CD4-positive, alpha-beta T cell treated with Interleukin-6 at 100 ng/mL for 8 hours (primary cell): Measurements from ENCODE around the gene SUSD4.

Experiments
- DNase-seq: peaks from one replicate; pipeline ENCODE4 v3.0.0-alpha.2; 2020; ENCODE audit warnings: mixed read lengths, low spot score

The SUSD4 gene

DNA sequence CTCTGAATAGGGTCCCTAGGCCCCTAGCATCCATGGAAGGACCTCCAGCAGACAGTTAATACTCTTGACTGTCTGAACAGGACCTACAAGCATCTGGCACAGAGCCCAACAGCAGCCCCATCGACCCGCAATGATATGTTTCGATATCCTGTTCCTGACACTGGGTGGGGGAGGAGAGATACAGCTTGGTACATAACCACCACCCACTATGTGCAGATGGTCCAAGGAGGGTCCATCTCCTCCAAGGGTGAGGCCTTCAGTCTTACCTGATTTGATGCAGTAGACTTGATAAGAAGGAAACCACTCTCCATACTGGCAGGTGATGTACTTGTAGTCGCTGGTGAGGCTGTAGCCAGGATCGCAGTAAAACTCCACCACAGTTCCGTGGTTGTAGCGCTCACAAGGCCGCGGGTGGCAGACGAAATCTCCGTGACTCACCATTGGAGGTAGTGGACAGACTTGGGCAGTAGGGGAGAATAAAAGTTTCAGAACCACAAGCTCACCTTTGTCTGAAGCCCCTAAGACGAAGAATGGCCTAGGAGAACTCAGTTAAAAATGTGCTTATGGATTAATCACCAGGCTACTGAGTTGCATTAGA is 134.9 kb downstream of the SUSD4 start:
- DNase-seq = no peak

GRCh38 chr1:223228201-223228600 is 135.8 kb downstream of the SUSD4 start:
- no peak for DNase-seq

DNA sequence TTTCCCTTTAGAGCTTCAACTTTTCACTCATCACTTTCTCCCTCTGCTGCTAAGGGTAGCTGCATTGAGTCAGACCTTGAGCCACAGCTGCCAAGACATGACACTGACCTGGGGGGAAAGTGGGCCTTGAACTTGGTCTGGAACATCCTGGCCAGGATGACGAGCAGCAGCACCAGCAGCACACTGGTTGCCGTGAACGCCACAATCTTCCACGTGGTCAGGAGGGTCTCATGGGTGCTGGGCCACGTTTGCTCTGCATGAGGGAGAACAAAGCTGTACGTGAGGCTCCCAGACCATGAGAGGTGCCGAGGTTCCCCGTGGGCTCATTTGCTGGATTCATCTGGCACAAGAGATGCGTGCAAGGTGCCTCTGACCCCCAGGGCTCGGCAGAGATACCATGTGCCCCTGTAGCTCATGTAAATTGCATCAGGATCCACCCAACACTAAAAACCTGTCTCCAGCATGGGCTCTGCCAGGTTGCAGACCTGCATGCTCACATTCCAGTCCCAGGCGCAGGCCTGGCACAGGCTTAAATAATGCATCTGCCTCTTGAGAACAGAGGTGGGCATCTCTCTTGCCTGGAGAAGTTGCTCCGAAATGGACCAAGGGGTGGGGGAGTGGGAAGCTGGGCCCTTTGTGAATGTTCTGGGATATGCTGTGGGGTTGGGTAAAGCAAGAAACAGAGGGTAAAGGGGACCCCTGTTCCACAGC is 136.3 kb downstream of the SUSD4 start:
- DNase-seq = no peak

GRCh38 chr1:223227031-223227430 is 136.9 kb downstream of the SUSD4 start:
- no peak for DNase-seq

DNA sequence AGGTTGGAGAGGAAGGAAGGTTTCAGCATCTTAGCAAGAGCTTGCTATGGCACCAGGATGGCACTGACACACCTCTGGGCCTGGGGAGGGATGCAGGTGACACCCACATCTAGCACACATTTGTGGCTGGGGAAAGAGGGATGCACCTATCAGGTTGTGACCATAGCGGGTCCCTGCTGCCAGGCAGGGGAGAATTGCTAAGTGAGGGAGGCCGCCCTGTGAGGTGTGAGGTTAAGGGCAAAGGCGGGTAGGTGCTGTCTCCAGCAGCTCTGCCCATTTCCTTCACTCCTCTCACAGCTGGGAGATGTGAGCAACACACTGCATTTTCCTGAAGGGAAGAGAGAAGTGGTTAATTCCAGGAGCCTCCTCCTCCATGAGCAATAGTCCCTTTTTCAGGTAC is 137.7 kb downstream of the SUSD4 start:
- no peak for DNase-seq

GRCh38 chr1:223225481-223225880 is 138.5 kb downstream of the SUSD4 start:
- no peak for DNase-seq

DNA sequence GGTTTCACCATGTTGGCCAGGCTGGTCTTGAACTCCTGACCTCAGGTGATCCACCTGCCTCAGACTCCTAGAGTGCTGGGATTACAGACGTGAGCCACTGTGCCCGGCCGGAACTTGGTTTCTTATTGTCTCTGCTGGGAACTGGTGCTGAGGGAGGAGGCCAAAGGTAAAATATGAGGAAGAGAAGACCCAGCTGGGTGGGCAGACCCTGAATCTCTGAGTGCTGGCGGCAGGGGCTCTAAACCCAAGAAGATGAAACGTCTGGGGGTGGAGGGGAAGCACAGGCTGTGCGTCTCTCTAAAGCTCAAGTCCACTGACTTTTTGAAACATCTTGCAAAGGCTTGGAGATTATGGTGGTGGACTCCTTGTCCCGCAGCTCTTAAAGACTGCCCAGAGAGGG is 138.9 kb downstream of the SUSD4 start:
- DNase-seq = no peak

GRCh38 chr1:223224465-223224864 is 139.5 kb downstream of the SUSD4 start:
- DNase-seq = no peak

GRCh38 chr1:223223091-223223995 is 140.6 kb downstream of the SUSD4 start:
- no peak for DNase-seq

DNA sequence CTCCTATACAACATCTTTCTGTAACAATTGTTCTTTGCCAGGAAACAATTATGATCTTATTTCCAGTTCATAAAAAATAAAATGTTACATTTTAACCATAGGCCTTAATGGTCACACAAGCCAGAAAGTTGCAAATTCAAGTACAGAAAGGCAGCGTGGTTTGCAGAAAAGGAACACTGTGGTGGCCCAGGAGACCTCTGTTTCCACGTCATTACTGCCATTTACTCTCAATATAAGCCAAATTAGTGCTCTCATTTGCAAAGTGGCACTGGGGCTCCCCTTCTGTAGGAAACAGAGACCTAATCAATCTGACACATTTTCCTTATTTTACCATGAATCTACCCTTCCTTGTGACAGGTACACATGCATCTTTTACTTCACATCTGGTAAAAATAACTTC is 141.6 kb downstream of the SUSD4 start:
- DNase-seq = no peak

DNA sequence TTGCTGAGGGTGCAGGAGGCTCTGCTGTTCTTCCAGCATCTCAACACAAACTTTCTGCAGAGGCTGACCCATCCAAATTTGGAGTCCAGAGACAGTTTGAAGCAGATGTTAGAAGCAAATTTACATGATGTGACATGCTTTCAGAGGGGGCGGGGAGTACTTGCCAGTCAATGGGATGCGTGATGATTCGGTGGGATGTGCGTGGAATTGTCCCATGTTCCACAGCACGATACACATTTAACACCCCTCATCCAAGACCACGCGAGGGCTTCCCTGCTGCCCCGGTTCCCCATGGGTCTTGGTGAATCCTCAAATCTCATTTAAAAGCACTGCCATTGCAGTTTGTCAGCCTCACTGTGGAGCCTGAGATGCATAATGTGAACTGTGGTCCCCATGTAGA is 142.3 kb downstream of the SUSD4 start:
- DNase-seq = no peak

- no peak for DNase-seq
Measured at GRCh38 chr1:223219846-223220610, 143.9 kb downstream of the SUSD4 start.

DNA sequence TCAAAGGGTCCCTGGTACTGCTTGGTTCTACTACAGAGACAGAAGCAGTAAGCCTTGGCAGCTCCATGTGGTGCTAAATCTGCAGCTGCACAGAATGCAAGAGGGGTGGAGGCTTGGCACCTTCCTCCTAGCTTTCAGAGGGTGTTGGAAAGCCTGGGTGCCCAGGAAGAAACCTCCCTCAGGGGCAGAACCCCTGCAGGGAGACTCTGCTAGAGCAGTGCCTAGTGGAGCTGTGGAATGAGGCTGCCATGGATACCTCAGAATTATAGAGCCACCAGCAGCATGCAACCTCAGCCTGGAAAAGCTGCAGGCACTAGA is 144.7 kb downstream of the SUSD4 start:
- no peak for DNase-seq

DNA sequence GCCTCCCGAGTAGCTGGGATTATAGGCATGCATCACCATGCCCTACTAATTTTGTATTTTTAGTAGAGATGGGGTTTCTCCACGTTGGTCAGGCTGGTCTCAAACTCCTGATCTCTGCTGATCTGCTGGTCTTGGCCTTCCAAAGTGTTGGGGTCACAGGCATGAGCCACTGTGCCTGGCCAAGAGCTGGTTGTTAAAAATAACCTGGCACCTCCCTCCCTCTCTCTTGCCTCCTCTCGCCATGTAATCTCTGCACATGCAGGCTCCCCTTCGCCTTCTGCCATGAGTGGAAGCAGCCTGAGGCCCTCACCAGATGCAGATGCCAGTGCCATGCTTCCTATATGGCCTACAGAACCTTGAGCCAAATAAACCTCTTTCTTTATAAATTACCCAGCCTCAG is 146.2 kb downstream of the SUSD4 start:
- DNase-seq = no peak

GRCh38 chr1:223216531-223217205 is 147.3 kb downstream of the SUSD4 start:
- no peak for DNase-seq

DNA sequence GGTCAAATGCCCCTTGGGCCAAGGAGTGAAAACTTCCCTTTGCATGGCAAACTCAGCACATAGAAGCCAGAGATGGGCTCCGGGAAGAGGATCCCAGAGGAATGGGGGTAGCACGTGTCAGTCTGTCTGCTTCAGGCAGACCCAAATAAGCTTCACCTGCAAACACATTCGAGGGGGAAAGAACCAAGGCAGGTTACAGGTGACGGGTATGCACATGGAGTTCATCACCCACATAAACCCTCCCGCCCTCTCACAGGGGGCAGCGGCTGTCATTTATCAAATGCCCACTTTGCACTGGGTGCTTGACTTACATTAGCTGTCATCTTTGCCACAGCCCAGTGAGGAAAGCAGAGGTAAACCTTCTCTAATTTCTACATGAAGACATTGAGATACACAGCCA is 147.9 kb downstream of the SUSD4 start:
- DNase-seq = no peak

DNA sequence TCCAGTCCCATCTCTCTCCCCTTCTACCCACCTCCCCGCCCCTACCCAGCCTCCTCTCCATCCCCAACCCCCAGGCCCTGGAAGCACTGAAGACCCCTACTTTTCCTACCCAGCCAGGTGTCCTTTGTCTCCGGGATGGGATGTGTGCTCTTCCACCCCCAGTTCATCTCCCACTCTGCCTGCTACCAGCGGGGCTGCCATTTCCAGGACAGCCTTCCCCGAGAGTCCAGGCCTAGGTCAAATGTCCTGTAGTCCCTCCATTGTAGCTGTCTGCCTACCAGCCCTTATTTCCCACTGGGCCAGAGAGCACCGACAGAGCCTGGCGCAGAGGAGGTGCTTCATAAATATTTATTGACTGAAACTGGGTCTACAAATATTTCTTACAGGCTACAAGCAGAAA is 148.9 kb downstream of the SUSD4 start:
- no peak for DNase-seq

- no peak for DNase-seq
Measured at GRCh38 chr1:223214261-223214807, 149.6 kb downstream of the SUSD4 start.

DNA sequence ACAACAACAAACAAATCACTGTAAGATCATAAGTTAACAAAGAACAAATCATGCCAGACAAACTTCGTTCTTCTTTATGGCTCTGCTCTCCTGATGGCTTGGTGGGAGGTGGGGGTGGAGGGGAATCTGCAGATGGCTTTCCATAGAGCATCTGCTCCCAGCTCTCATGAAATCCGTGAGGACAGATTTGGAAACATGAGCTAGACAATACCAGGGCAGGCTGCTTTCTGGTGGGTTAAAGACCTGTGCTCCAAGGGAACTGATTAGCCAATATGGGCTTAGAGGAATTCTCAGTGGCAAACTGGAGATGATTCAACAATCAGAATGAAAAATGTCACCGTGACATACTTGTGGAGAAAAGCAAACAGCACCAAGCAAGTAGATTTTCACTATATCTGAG is 151.5 kb downstream of the SUSD4 start:
- DNase-seq = no peak

GRCh38 chr1:223211323-223211985 is 152.5 kb downstream of the SUSD4 start:
- no peak for DNase-seq

- DNase-seq = no peak
Measured at GRCh38 chr1:223210788-223211120, 153.2 kb downstream of the SUSD4 start.
